IMR-90 (cell line): Measurements from ENCODE around the gene BARX1. TPM values are rescaled to one million over a fixed set of nuclear protein-coding genes. Genes with fewer than 3 reads are reported as not detected.

Experiments used
- ATAC-seq: fragments of 200-7000 bp; cut with Tn5 transposase; 2 replicates; pipeline ENCODE4 v1.9.1; 2020; ENCODE audit warnings: low read depth, mild to moderate bottlenecking, moderate library complexity
- BruUV-seq: library from RNA; stranded (reverse); fragments of 400-500 nt; replicated peaks from 2 replicates; lab custom pipeline; 2021; lab: Mats Ljungman, UMichigan
- CTCF ChIA-PET: fragments of 300-600 bp; formaldehyde crosslinking; extraction: SDS; loops from one replicate; lab custom pipeline; 2021; ENCODE audit warnings: antibody characterized with exemption; lab: Yijun Ruan, JAX
- POLR2A ChIA-PET: fragments of 300-600 bp; sonication (Branson Sonifier 250); formaldehyde crosslinking; loops from one replicate; lab custom pipeline; 2022; ENCODE audit warnings: antibody characterized with exemption; ENCODE audit not compliant: unreplicated experiment; lab: Charles Lee
- DNase-seq: peaks from one replicate; pipeline ENCODE4 v3.0.0; 2013
- H2AFZ ChIP-seq: replicated peaks from 2 replicates; pipeline ENCODE3; 2013; ENCODE audit warnings: low read length, mild to moderate bottlenecking; ENCODE audit not compliant: poor library complexity
- H2AK5ac ChIP-seq: 2 replicates; pipeline ENCODE4 v1.6.1; 2013; ENCODE audit warnings: low read depth, low read length, inconsistent platforms
- H2AK9ac ChIP-seq: replicated peaks from 2 replicates; pipeline ENCODE3; 2013; ENCODE audit warnings: mild to moderate bottlenecking, low read depth, low read length, moderate library complexity; ENCODE audit not compliant: poor library complexity
- H2BK120ac ChIP-seq: 2 replicates; pipeline ENCODE4 v1.6.1; 2013; ENCODE audit warnings: low read depth, low read length, inconsistent platforms
- H2BK15ac ChIP-seq: 3 replicates; pipeline ENCODE4 v1.6.1; 2013; ENCODE audit warnings: low read depth, low read length, inconsistent platforms
- H2BK20ac ChIP-seq: 2 replicates; pipeline ENCODE4 v1.6.1; 2013; ENCODE audit warnings: low read depth, mild to moderate bottlenecking, inconsistent platforms, low read length, moderate library complexity
- H2BK5ac ChIP-seq: 2 replicates; pipeline ENCODE4 v1.6.1; 2013; ENCODE audit warnings: mild to moderate bottlenecking, low read depth, low read length, inconsistent platforms; ENCODE audit not compliant: poor library complexity, severe bottlenecking
- H3K14ac ChIP-seq: replicated peaks from 2 replicates; pipeline ENCODE4 v1.6.1; 2013; ENCODE audit warnings: low read depth, low read length, inconsistent platforms
- H3K18ac ChIP-seq: 2 replicates; pipeline ENCODE4 v1.6.1; 2013; ENCODE audit warnings: low read depth, low read length, control low read depth
- H3K23ac ChIP-seq: 2 replicates; pipeline ENCODE4 v1.6.1; 2013; ENCODE audit warnings: low read depth, low read length, inconsistent platforms
- H3K27ac ChIP-seq: 2 replicates; pipeline ENCODE4 v1.5.1; 2013; ENCODE audit warnings: mild to moderate bottlenecking, control low read depth, low read length; ENCODE audit not compliant: insufficient read depth
- H3K27me3 ChIP-seq: 2 replicates; pipeline ENCODE4 v1.6.1; 2013; ENCODE audit warnings: low read length; ENCODE audit not compliant: control insufficient read depth, insufficient read depth
- H3K36me3 ChIP-seq: 2 replicates; pipeline ENCODE4 v1.6.1; 2013; ENCODE audit warnings: low read length, mixed read lengths; ENCODE audit not compliant: control insufficient read depth, insufficient read depth
- H3K4ac ChIP-seq: 2 replicates; pipeline ENCODE4 v1.6.1; 2013; ENCODE audit warnings: low read depth, low read length, inconsistent platforms
- H3K4me1 ChIP-seq: 2 replicates; pipeline ENCODE4 v1.6.1; 2013; ENCODE audit warnings: low read length, mixed read lengths; ENCODE audit not compliant: control insufficient read depth, insufficient read depth
- H3K4me2 ChIP-seq: 2 replicates; pipeline ENCODE4 v1.6.1; 2013; ENCODE audit warnings: low read depth, mild to moderate bottlenecking, control low read depth, low read length, moderate library complexity
- H3K4me3 ChIP-seq: 2 replicates; pipeline ENCODE4 v1.5.1; 2013; ENCODE audit warnings: low read depth, mild to moderate bottlenecking, control low read depth, low read length, moderate library complexity; ENCODE audit not compliant: insufficient read depth
- H3K56ac ChIP-seq: 2 replicates; pipeline ENCODE4 v1.6.1; 2013; ENCODE audit warnings: low read length, inconsistent platforms; ENCODE audit not compliant: insufficient read depth; ENCODE audit errors: extremely low read depth
- H3K79me1 ChIP-seq, 2 experiments: 2 replicates each; pipeline ENCODE4 v1.6.1; 2013; ENCODE audit warnings: low read length in 2 of 2, inconsistent platforms in 1 of 2, low read depth in 1 of 2
- H3K9ac ChIP-seq: 2 replicates; pipeline ENCODE4 v1.6.1; 2013; ENCODE audit warnings: low read depth, low read length, control low read depth
- H3K9me1 ChIP-seq: 2 replicates; pipeline ENCODE4 v1.6.1; 2013; ENCODE audit warnings: low read length, inconsistent platforms; ENCODE audit not compliant: insufficient read depth
- H3K9me3 ChIP-seq: 2 replicates; pipeline ENCODE4 v1.6.1; 2013; ENCODE audit warnings: low read length; ENCODE audit not compliant: control insufficient read depth, insufficient read depth
- H4K20me1 ChIP-seq: 2 replicates; pipeline ENCODE4 v1.6.1; 2013; ENCODE audit warnings: low read length, inconsistent platforms; ENCODE audit not compliant: insufficient read depth
- H4K5ac ChIP-seq: 2 replicates; pipeline ENCODE4 v1.6.1; 2013; ENCODE audit warnings: mild to moderate bottlenecking, low read depth, low read length, control low read depth
- H4K8ac ChIP-seq, 2 experiments: 2 replicates each; pipeline ENCODE4 v1.6.1; 2013; ENCODE audit warnings: low read depth in 2 of 2, low read length in 2 of 2, control low read depth in 1 of 2, inconsistent platforms in 1 of 2
- H4K91ac ChIP-seq: 2 replicates; pipeline ENCODE4 v1.6.1; 2013; ENCODE audit warnings: low read depth, low read length, inconsistent platforms; ENCODE audit not compliant: insufficient read depth
- BHLHE40 ChIP-seq: fragments of 150-350 bp; IDR thresholded peaks from 2 replicates; pipeline ENCODE4 v1.6.1; 2016; ENCODE audit warnings: mild to moderate bottlenecking, low read depth, low read length
- CEBPB ChIP-seq: IDR thresholded peaks from 2 replicates; pipeline ENCODE4 v1.6.1; 2012; ENCODE audit warnings: low read depth, low read length, improper control_type of control experiment
- CHD1 ChIP-seq: IDR thresholded peaks from 2 replicates; pipeline ENCODE4 v1.6.1; 2012; ENCODE audit warnings: low read depth, low read length, improper control_type of control experiment
- CTCF ChIP-seq: conservative IDR thresholded peaks from 2 replicates; pipeline ENCODE4 v1.5.1; 2012; ENCODE audit warnings: mild to moderate bottlenecking, low read depth, low read length, improper control_type of control experiment
- FOS ChIP-seq: fragments of 150-350 bp; IDR thresholded peaks from 2 replicates; pipeline ENCODE4 v1.6.1; 2016; ENCODE audit warnings: low read depth, low read length
- MAZ ChIP-seq: IDR thresholded peaks from 2 replicates; pipeline ENCODE4 v1.6.1; 2012; ENCODE audit warnings: low read depth, mild to moderate bottlenecking, low read length, improper control_type of control experiment, moderate library complexity, borderline replicate concordance
- MXI1 ChIP-seq: IDR thresholded peaks from 2 replicates; pipeline ENCODE4 v1.6.1; 2012; ENCODE audit warnings: low read depth, mild to moderate bottlenecking, low read length, moderate library complexity, borderline replicate concordance
- NFE2L2 ChIP-seq: fragments of 150-350 bp; IDR thresholded peaks from 2 replicates; pipeline ENCODE4 v1.6.1; 2016; ENCODE audit warnings: low read depth, mild to moderate bottlenecking, low read length
- POLR2A ChIP-seq: IDR thresholded peaks from 2 replicates; pipeline ENCODE4 v1.6.1; 2012; ENCODE audit warnings: mild to moderate bottlenecking, low read depth, low read length
- RAD21 ChIP-seq: IDR thresholded peaks from 2 replicates; pipeline ENCODE4 v1.6.1; 2012; ENCODE audit warnings: low read length, improper control_type of control experiment
- RCOR1 ChIP-seq: IDR thresholded peaks from 2 replicates; pipeline ENCODE4 v1.6.1; 2012; ENCODE audit warnings: mild to moderate bottlenecking, low read length, improper control_type of control experiment; ENCODE audit not compliant: insufficient replicate concordance
- SMC3 ChIP-seq: fragments of 150-350 bp; IDR thresholded peaks from 2 replicates; pipeline ENCODE4 v1.6.1; 2016; ENCODE audit warnings: low read depth, mild to moderate bottlenecking, antibody characterized with exemption, low read length, moderate library complexity
- USF2 ChIP-seq: fragments of 150-350 bp; IDR thresholded peaks from 2 replicates; pipeline ENCODE4 v1.6.1; 2017; ENCODE audit warnings: mild to moderate bottlenecking, antibody characterized with exemption, low read length, low read depth
- dilution Hi-C: fragments of 300-500 bp; cut with HindIII; formaldehyde crosslinking; loops from one replicate; pipeline ENCODE4 v1.14.3; 2018; ENCODE audit warnings: low sequenced_read_pairs; ENCODE audit not compliant: unreplicated experiment
- in situ Hi-C: fragments of 300-500 bp; cut with MboI; formaldehyde crosslinking; loops from 3 replicates; pipeline ENCODE4 v1.14.3; 2019; ENCODE audit warnings: low sequenced_read_pairs, inconsistent platforms, mixed read lengths
- intact Hi-C: fragments of 100-400 bp; cut with micrococcal nuclease; formaldehyde crosslinking; loops from 2 replicates; pipeline ENCODE4 v1.10.0; 2022
- polyA plus RNA-seq, 3 experiments: library from polyadenylated mRNA; depleted of rRNA; stranded (reverse); fragments of >200 nt; gene quantifications; 2 replicates each; pipeline ENCODE4 v1.2.3, GENCODE V29; 2012; ENCODE audit warnings: low replicate concordance in 1 of 3
- total RNA-seq: library from RNA; depleted of rRNA; stranded (reverse); fragments of >200 nt; gene quantifications from 2 replicates; pipeline ENCODE4 v1.2.3, GENCODE V29; 2012

BARX1 gene
- total and polyA plus RNA-seq, 2 of the 4 experiments (the other 2 are of a cell fraction): not detected

GRCh38 chr9:93990448-93990847, 35.3 kb upstream of the BARX1 start:
- CTCF ChIA-PET: no interaction called here
- Histone ChIP-seq H4K91ac (no peak overlapping the region), H2BK20ac (no peak overlapping the region), H3K18ac (no peak overlapping the region), H3K9me3 (no peaks in the 10 kb centered on the region), H3K9ac (no peak overlapping the region), H2BK15ac (no peak overlapping the region), H2AK9ac (no peak overlapping the region), H3K27me3 (no peaks in the 10 kb centered on the region), H3K9me1 (no peaks in the 10 kb centered on the region), H4K5ac (no peak overlapping the region), H3K36me3 (no peaks in the 10 kb centered on the region), H3K27ac (no peak overlapping the region), H3K79me1 (no peaks in the 10 kb centered on the region), H2AFZ (no peak overlapping the region), H3K4ac (no peak overlapping the region), H3K4me1 (no peaks in the 10 kb centered on the region), H3K23ac (no peak overlapping the region), H2AK5ac (no peak overlapping the region), H3K56ac (no peak overlapping the region), H3K4me3 (no peak overlapping the region), H2BK5ac (no peak overlapping the region), H4K20me1 (no peaks in the 10 kb centered on the region), H4K8ac (no peak overlapping the region), H3K14ac (no peak overlapping the region), H2BK120ac (no peak overlapping the region), H3K4me2 (no peak overlapping the region)
- ATAC-seq (no peak), DNase-seq (no peak)
- no TSS peak for BruUV-seq
- in situ Hi-C loops: no loop called here
- dilution Hi-C loops: no loop called here
- POLR2A ChIA-PET: no interaction called here
- TF ChIP-seq CEBPB: no peak
- no peak for TF ChIP-seq USF2
- no peak for TF ChIP-seq MXI1
- no peak for TF ChIP-seq RAD21
- TF ChIP-seq CHD1: no peak
- no peak for TF ChIP-seq CTCF
- no peak for TF ChIP-seq RCOR1
- no peak for TF ChIP-seq SMC3
- TF ChIP-seq BHLHE40: no peak
- TF ChIP-seq POLR2A: no peak
- TF ChIP-seq FOS: no peak
- no peak for TF ChIP-seq NFE2L2
- no peak for TF ChIP-seq MAZ
- intact Hi-C loops: no loop called here
